K562 (cell line): ENCODE results near the gene LSS. TPM values are rescaled to one million over a fixed set of nuclear protein-coding genes. Genes with fewer than 3 reads are reported as not detected.

ENCODE experiments used
- LCOR ChIP-seq: sonication (generic); formaldehyde crosslinking; IDR thresholded peaks from 2 replicates; pipeline ENCODE4 v1.8.0; 2022; ENCODE audit warnings: mild to moderate bottlenecking, missing genetic modification reagents
- NRF1 ChIP-seq, 2 experiments: fragments of 450-650 bp; IDR thresholded peaks in 1 of 2; conservative IDR thresholded peaks in 1 of 2; 2 replicates each; pipeline ENCODE4 v1.6.1; 2014; ENCODE audit warnings: mild to moderate bottlenecking in 2 of 2
- polyA plus RNA-seq, 8 experiments: library from polyadenylated mRNA; depleted of rRNA in 4 of 8; stranded (reverse) in 5 of 8; unstranded in 3 of 8; fragments of >200 nt; fragmentation: Nextera tagmentation in 2 of 8; fragmentation: Illumina TruSeq in 1 of 8; extraction: Ambion mirVana in 2 of 8; extraction: Trizol in 1 of 8; gene quantifications; 2 replicates each; pipeline versions ENCODE4 v1.2.1 to v1.2.3, GENCODE V29; 2011 to 2014; ENCODE audit warnings: inconsistent platforms in 1 of 8, missing spikeins in 1 of 8
- total RNA-seq, 7 experiments: library from RNA; depleted of rRNA in 6 of 7; stranded (reverse); fragments of >200 nt in 6 of 7; fragmentation: Illumina TruSeq in 2 of 7; extraction: Trizol in 2 of 7; gene quantifications; 2 replicates each; pipeline versions ENCODE4 v1.2.1 to v1.2.3, GENCODE V29; 2011 to 2021; ENCODE audit warnings: low replicate concordance in 1 of 7
- TF ChIP-seq, protein P1 (sequence below): fragments of 450-650 bp; IDR thresholded peaks from 2 replicates; pipeline ENCODE4 v1.6.1; 2017; ENCODE audit warnings: antibody characterized with exemption
- TF ChIP-seq, protein P2 (sequence below), 2 experiments: fragments of 450-650 bp; IDR thresholded peaks; 2 replicates each; pipeline ENCODE4 v1.6.1; 2016
- TF ChIP-seq, protein P3 (sequence below): sonication (generic); formaldehyde crosslinking; IDR thresholded peaks from 2 replicates; pipeline ENCODE4 v1.8.0; 2022; ENCODE audit warnings: mild to moderate bottlenecking, missing genetic modification reagents
- TF ChIP-seq, protein P4 (sequence below): fragments of 450-650 bp; IDR thresholded peaks from 2 replicates; pipeline ENCODE4 v1.6.1; 2017; ENCODE audit warnings: antibody characterized with exemption, mild to moderate bottlenecking
- TF ChIP-seq, protein P5 (sequence below), 2 experiments: fragments of 450-650 bp in 1 of 2; sonication (generic) in 1 of 2; formaldehyde crosslinking in 1 of 2; IDR thresholded peaks in 1 of 2; conservative IDR thresholded peaks in 1 of 2; 2 replicates each; pipeline versions ENCODE4 v1.6.1 to v1.8.1; 2016 to 2023; ENCODE audit warnings: mild to moderate bottlenecking in 2 of 2, moderate library complexity in 2 of 2, inconsistent platforms in 1 of 2, missing genetic modification reagents in 1 of 2

LSS gene
- total and polyA plus RNA-seq, 9 of the 15 experiments (the other 6 are each of a cell fraction or from before 2014, with no cell fraction given), result 2.2 to 89.5 (median 37.4) TPM

DNA sequence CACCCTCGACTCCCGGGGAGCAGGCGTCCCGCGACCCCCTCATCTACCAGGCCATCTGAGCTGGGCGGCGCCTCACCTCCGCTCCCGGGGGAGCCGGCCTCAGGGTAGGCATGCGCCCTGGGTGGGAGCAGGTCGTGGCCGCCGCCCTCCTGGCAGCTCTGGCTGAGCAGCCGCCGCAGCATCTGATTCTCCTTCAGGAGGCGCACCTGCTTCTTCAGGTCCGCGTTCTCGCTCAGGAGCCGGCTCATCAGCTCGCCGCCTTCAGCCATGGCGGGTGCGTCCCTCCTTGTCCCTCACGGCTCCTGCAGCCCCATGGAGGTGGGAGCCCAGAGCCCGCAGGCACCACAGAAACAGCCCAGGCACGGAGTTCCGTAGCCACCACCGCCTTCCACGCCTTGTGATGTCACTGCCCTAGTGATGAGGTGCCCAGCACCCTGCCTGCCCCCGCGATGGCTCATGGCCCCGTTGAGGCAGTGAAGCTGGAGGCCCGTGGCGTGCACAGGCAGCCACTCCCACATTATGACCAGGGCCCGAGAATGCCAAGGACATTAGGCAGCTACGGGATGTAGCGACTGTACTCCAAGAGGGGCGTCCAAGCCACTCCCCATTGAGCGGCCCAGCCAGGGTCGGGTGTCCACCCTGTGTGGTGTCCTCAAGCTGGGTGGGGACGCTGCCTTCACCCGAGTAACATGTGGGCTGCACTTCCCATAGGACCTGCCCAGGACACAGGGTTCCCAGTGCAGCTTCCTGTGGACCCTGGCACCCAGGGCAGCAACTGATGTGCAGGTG is 45.8 kb downstream of the LSS start (continued):
- TF ChIP-seq, protein P1, sequence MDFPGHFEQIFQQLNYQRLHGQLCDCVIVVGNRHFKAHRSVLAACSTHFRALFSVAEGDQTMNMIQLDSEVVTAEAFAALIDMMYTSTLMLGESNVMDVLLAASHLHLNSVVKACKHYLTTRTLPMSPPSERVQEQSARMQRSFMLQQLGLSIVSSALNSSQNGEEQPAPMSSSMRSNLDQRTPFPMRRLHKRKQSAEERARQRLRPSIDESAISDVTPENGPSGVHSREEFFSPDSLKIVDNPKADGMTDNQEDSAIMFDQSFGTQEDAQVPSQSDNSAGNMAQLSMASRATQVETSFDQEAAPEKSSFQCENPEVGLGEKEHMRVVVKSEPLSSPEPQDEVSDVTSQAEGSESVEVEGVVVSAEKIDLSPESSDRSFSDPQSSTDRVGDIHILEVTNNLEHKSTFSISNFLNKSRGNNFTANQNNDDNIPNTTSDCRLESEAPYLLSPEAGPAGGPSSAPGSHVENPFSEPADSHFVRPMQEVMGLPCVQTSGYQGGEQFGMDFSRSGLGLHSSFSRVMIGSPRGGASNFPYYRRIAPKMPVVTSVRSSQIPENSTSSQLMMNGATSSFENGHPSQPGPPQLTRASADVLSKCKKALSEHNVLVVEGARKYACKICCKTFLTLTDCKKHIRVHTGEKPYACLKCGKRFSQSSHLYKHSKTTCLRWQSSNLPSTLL, result 0 out of 2 replicates have a peak, but pooled peaks have one; percentile 11
- TF ChIP-seq, protein P2, sequence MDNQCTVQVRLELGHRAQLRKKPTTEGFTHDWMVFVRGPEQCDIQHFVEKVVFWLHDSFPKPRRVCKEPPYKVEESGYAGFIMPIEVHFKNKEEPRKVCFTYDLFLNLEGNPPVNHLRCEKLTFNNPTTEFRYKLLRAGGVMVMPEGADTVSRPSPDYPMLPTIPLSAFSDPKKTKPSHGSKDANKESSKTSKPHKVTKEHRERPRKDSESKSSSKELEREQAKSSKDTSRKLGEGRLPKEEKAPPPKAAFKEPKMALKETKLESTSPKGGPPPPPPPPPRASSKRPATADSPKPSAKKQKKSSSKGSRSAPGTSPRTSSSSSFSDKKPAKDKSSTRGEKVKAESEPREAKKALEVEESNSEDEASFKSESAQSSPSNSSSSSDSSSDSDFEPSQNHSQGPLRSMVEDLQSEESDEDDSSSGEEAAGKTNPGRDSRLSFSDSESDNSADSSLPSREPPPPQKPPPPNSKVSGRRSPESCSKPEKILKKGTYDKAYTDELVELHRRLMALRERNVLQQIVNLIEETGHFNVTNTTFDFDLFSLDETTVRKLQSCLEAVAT (IDR thresholded peaks at IDR 0.05), result 0 out of 4 replicates have a peak, but pooled peaks of 1 of the 2 experiments have one; percentile 28
- TF ChIP-seq, protein P3, sequence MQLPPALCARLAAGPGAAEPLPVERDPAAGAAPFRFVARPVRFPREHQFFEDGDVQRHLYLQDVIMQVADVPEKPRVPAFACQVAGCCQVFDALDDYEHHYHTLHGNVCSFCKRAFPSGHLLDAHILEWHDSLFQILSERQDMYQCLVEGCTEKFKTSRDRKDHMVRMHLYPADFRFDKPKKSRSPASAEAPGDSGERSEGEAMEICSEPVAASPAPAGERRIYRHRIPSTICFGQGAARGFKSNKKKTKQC (CRISPR knock-in tag), result 0 out of 2 replicates have a peak, but pooled peaks have one; percentile 2
- TF ChIP-seq, protein P4, sequence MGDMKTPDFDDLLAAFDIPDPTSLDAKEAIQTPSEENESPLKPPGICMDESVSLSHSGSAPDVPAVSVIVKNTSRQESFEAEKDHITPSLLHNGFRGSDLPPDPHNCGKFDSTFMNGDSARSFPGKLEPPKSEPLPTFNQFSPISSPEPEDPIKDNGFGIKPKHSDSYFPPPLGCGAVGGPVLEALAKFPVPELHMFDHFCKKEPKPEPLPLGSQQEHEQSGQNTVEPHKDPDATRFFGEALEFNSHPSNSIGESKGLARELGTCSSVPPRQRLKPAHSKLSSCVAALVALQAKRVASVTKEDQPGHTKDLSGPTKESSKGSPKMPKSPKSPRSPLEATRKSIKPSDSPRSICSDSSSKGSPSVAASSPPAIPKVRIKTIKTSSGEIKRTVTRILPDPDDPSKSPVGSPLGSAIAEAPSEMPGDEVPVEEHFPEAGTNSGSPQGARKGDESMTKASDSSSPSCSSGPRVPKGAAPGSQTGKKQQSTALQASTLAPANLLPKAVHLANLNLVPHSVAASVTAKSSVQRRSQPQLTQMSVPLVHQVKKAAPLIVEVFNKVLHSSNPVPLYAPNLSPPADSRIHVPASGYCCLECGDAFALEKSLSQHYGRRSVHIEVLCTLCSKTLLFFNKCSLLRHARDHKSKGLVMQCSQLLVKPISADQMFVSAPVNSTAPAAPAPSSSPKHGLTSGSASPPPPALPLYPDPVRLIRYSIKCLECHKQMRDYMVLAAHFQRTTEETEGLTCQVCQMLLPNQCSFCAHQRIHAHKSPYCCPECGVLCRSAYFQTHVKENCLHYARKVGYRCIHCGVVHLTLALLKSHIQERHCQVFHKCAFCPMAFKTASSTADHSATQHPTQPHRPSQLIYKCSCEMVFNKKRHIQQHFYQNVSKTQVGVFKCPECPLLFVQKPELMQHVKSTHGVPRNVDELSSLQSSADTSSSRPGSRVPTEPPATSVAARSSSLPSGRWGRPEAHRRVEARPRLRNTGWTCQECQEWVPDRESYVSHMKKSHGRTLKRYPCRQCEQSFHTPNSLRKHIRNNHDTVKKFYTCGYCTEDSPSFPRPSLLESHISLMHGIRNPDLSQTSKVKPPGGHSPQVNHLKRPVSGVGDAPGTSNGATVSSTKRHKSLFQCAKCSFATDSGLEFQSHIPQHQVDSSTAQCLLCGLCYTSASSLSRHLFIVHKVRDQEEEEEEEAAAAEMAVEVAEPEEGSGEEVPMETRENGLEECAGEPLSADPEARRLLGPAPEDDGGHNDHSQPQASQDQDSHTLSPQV, result peak; percentile 31; the same call in 1 of the 2 replicates
- TF ChIP-seq LCOR (CRISPR knock-in tag) (no peak), NRF1 (conservative IDR thresholded peaks at IDR 0.05 in 1 of 2, IDR thresholded peaks at IDR 0.05 in 1 of 2) (peak; percentile 54 to 65)
- TF ChIP-seq, protein P5, sequence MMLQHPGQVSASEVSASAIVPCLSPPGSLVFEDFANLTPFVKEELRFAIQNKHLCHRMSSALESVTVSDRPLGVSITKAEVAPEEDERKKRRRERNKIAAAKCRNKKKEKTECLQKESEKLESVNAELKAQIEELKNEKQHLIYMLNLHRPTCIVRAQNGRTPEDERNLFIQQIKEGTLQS (IDR thresholded peaks at IDR 0.05), result peak; percentile 8; the same call in 1 of the 2 replicates
- TF ChIP-seq, protein P5 (CRISPR knock-in tag; conservative IDR thresholded peaks at IDR 0.05), result no peak
